WTC11 (cell line): ENCODE results near the gene SLU7. TPM values are rescaled to one million over a fixed set of nuclear protein-coding genes. Genes with fewer than 3 reads are reported as not detected.

Experiments used
- AFF4 ChIP-seq: sonication (generic); formaldehyde crosslinking; IDR thresholded peaks from 2 replicates; pipeline ENCODE4 v1.8.1; 2023; ENCODE audit warnings: mild to moderate bottlenecking, missing genetic modification reagents, borderline replicate concordance
- CBFB ChIP-seq: sonication (generic); formaldehyde crosslinking; IDR thresholded peaks from 2 replicates; pipeline ENCODE4 v1.8.1; 2022; ENCODE audit warnings: mild to moderate bottlenecking, low read depth, missing genetic modification reagents
- CDX4 ChIP-seq: fragments of 250-450 bp; sonication (Bioruptor Pico); IDR thresholded peaks from 2 replicates; pipeline ENCODE4 v1.9.0; 2021; ENCODE audit warnings: moderate library complexity, mild to moderate bottlenecking, inconsistent platforms, borderline replicate concordance
- CREB1 ChIP-seq: sonication (generic); formaldehyde crosslinking; IDR thresholded peaks from 2 replicates; pipeline ENCODE4 v1.8.0; 2023; ENCODE audit warnings: mild to moderate bottlenecking, missing genetic modification reagents
- FOXP1 ChIP-seq: sonication (generic); formaldehyde crosslinking; IDR thresholded peaks from 2 replicates; pipeline ENCODE4 v1.8.0; 2022; ENCODE audit warnings: missing genetic modification reagents, mild to moderate bottlenecking, moderate library complexity, borderline replicate concordance
- GTF2I ChIP-seq: fragments of 250-450 bp; sonication (Bioruptor Pico); conservative IDR thresholded peaks from 2 replicates; pipeline ENCODE4 v1.4.0; 2021; ENCODE audit warnings: mild to moderate bottlenecking
- NFATC4 ChIP-seq: fragments of 250-450 bp; sonication (Bioruptor Pico); IDR thresholded peaks from 2 replicates; pipeline ENCODE4 v1.9.0; 2021; ENCODE audit warnings: mild to moderate bottlenecking
- NR3C1 ChIP-seq: sonication (generic); formaldehyde crosslinking; conservative IDR thresholded peaks from 2 replicates; pipeline ENCODE4 v1.8.1; 2023; ENCODE audit warnings: low read depth, mild to moderate bottlenecking, missing genetic modification reagents
- PRDM15 ChIP-seq: sonication (generic); formaldehyde crosslinking; IDR thresholded peaks from 2 replicates; pipeline ENCODE4 v1.8.0; 2022; ENCODE audit warnings: missing genetic modification reagents
- RELA ChIP-seq: sonication (generic); formaldehyde crosslinking; IDR thresholded peaks from 2 replicates; pipeline ENCODE4 v1.8.1; 2022; ENCODE audit warnings: missing genetic modification reagents, mild to moderate bottlenecking, borderline replicate concordance
- SOX15 ChIP-seq: fragments of 250-450 bp; sonication (Bioruptor Pico); IDR thresholded peaks from 2 replicates; pipeline ENCODE4 v1.9.0; 2021; ENCODE audit warnings: mild to moderate bottlenecking
- TEAD1 ChIP-seq: sonication (generic); formaldehyde crosslinking; IDR thresholded peaks from 2 replicates; pipeline ENCODE4 v1.8.0; 2022; ENCODE audit warnings: mild to moderate bottlenecking, missing genetic modification reagents
- ZBTB21 ChIP-seq: sonication (generic); formaldehyde crosslinking; IDR thresholded peaks from 2 replicates; pipeline ENCODE4 v1.8.1; 2023; ENCODE audit warnings: mild to moderate bottlenecking, missing genetic modification reagents, borderline replicate concordance
- ZNF121 ChIP-seq: sonication (generic); formaldehyde crosslinking; IDR thresholded peaks from 2 replicates; pipeline ENCODE4 v1.8.0; 2023; ENCODE audit warnings: missing genetic modification reagents
- ZNF138 ChIP-seq: sonication (generic); formaldehyde crosslinking; conservative IDR thresholded peaks from 2 replicates; pipeline ENCODE4 v1.8.1; 2022; ENCODE audit warnings: mild to moderate bottlenecking, moderate library complexity, missing genetic modification reagents
- ZNF263 ChIP-seq: sonication (generic); formaldehyde crosslinking; IDR thresholded peaks from 2 replicates; pipeline ENCODE4 v1.8.1; 2022; ENCODE audit warnings: low read depth, mild to moderate bottlenecking, moderate library complexity, missing genetic modification reagents
- ZNF416 ChIP-seq: fragments of 250-450 bp; sonication (Bioruptor Pico); IDR thresholded peaks from 2 replicates; pipeline ENCODE4 v1.9.0; 2021; ENCODE audit warnings: mild to moderate bottlenecking, inconsistent platforms
- ZNF425 ChIP-seq: fragments of 250-450 bp; sonication (Bioruptor Pico); conservative IDR thresholded peaks from 2 replicates; pipeline ENCODE4 v1.9.0; 2021; ENCODE audit warnings: mild to moderate bottlenecking
- total RNA-seq: library from RNA; stranded (reverse); gene quantifications from 3 replicates; pipeline ENCODE4 v1.2.3, GENCODE V29; 2021
- TF ChIP-seq, protein P1 (sequence below): sonication (generic); formaldehyde crosslinking; IDR thresholded peaks from 2 replicates; pipeline ENCODE4 v1.8.1; 2023; ENCODE audit warnings: mild to moderate bottlenecking, missing genetic modification reagents, moderate library complexity
- TF ChIP-seq, protein P2 (sequence below): sonication (generic); formaldehyde crosslinking; IDR thresholded peaks from 2 replicates; pipeline ENCODE4 v1.8.1; 2023; ENCODE audit warnings: mild to moderate bottlenecking, moderate library complexity, missing genetic modification reagents
- TF ChIP-seq, protein P3 (sequence below): sonication (generic); formaldehyde crosslinking; IDR thresholded peaks from 2 replicates; pipeline ENCODE4 v1.8.1; 2023; ENCODE audit warnings: mild to moderate bottlenecking, missing genetic modification reagents, moderate library complexity
- TF ChIP-seq, protein P4 (sequence below): sonication (generic); formaldehyde crosslinking; IDR thresholded peaks from 2 replicates; pipeline ENCODE4 v1.8.1; 2022; ENCODE audit warnings: mild to moderate bottlenecking, moderate library complexity, missing genetic modification reagents

Gene SLU7
- total RNA-seq, 1 experiment from 2014 or later, result 32.5 TPM

DNA sequence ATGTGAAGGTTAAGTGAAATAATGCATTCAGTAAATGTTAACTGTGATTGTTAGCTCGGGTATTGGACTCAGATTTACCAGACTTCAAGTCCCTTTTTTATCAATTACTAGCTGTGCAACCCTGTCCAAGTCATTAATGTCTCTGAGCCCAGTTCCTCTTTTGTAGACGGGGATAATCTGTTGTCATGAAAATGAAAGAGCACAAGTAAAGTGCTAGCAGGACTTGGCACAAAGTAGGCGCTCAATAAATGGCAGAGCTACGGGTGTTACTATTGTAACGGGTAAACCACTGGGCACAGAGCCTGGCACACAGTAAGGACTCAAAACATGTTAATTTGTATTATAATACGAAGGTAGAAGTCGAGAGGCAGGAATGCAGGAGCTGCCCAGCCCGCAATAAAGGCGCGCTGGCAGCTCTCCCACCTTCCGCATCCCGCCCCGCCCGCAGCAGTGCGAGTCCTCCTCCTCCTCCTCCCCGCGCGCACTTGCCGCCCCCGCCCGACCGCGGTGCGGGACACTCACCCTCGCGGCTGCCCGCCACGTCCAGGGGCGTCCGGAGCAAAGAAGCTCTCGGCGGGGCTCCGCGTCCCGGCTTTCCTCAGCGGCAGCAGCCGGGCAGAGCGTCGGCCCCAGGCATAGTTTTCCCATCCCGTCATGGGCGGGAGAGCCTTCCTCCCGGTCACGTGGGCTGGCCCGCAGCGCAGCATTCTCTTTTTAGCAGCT, 48.7 kb downstream of the SLU7 start, which contains the start of gene C1QTNF2 (continued):
- no peak for TF ChIP-seq ZNF425 (CRISPR knock-in tag)
- no peak for TF ChIP-seq TEAD1
- TF ChIP-seq ZNF416 (CRISPR knock-in tag), result no peak
- TF ChIP-seq NR3C1, result 0 out of 2 replicates have a peak, but pooled peaks have one; percentile 62
- TF ChIP-seq SOX15 (CRISPR knock-in tag), result no peak
- TF ChIP-seq AFF4 (CRISPR knock-in tag), result 0 out of 2 replicates have a peak, but pooled peaks have one; percentile 66
- TF ChIP-seq, protein P1, sequence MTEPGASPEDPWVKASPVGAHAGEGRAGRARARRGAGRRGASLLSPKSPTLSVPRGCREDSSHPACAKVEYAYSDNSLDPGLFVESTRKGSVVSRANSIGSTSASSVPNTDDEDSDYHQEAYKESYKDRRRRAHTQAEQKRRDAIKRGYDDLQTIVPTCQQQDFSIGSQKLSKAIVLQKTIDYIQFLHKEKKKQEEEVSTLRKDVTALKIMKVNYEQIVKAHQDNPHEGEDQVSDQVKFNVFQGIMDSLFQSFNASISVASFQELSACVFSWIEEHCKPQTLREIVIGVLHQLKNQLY (CRISPR knock-in tag), result no peak
- TF ChIP-seq ZNF138 (CRISPR knock-in tag), result 0 out of 2 replicates have a peak, but pooled peaks have one; percentile 50
- no peak for TF ChIP-seq RELA
- no peak for TF ChIP-seq ZNF121
- no peak for TF ChIP-seq PRDM15 (CRISPR knock-in tag)
- TF ChIP-seq ZNF263, result peak; percentile 88
- TF ChIP-seq CDX4 (CRISPR knock-in tag), result no peak
- TF ChIP-seq, protein P2, sequence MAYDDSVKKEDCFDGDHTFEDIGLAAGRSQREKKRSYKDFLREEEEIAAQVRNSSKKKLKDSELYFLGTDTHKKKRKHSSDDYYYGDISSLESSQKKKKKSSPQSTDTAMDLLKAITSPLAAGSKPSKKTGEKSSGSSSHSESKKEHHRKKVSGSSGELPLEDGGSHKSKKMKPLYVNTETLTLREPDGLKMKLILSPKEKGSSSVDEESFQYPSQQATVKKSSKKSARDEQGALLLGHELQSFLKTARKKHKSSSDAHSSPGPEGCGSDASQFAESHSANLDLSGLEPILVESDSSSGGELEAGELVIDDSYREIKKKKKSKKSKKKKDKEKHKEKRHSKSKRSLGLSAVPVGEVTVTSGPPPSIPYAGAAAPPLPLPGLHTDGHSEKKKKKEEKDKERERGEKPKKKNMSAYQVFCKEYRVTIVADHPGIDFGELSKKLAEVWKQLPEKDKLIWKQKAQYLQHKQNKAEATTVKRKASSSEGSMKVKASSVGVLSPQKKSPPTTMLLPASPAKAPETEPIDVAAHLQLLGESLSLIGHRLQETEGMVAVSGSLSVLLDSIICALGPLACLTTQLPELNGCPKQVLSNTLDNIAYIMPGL, result peak; percentile 68; the same call in 1 of the 2 replicates
- no peak for TF ChIP-seq GTF2I (CRISPR knock-in tag)
- TF ChIP-seq CREB1 (CRISPR knock-in tag), result 0 out of 2 replicates have a peak, but pooled peaks have one; percentile 40
- TF ChIP-seq, protein P3, sequence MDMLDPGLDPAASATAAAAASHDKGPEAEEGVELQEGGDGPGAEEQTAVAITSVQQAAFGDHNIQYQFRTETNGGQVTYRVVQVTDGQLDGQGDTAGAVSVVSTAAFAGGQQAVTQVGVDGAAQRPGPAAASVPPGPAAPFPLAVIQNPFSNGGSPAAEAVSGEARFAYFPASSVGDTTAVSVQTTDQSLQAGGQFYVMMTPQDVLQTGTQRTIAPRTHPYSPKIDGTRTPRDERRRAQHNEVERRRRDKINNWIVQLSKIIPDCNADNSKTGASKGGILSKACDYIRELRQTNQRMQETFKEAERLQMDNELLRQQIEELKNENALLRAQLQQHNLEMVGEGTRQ (CRISPR knock-in tag), result peak; percentile 96
- TF ChIP-seq ZBTB21 (CRISPR knock-in tag), result 0 out of 2 replicates have a peak, but pooled peaks have one; percentile 50
- TF ChIP-seq CBFB, result no peak
- TF ChIP-seq, protein P4, sequence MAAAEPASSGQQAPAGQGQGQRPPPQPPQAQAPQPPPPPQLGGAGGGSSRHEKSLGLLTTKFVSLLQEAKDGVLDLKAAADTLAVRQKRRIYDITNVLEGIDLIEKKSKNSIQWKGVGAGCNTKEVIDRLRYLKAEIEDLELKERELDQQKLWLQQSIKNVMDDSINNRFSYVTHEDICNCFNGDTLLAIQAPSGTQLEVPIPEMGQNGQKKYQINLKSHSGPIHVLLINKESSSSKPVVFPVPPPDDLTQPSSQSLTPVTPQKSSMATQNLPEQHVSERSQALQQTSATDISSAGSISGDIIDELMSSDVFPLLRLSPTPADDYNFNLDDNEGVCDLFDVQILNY (CRISPR knock-in tag), result peak; percentile 70; the same call in 1 of the 2 replicates
- no peak for TF ChIP-seq NFATC4 (CRISPR knock-in tag)
- peak; percentile 60; the same call in 1 of the 2 replicates for TF ChIP-seq FOXP1 (CRISPR knock-in tag)
